SHP77 (cell line): Measurements from ENCODE around the gene MROH2A.

Source experiments
- DNase-seq, 2 experiments: peaks; one replicate each; lab custom pipeline; 2025; lab: John Stamatoyannopoulos, UW

The MROH2A gene

GRCh38 chr2:233835230-233836186 is 57.4 kb downstream of the MROH2A start:
- DNase-seq, result no peak

- no peak for DNase-seq
Measured at GRCh38 chr2:233836359-233836758, 58.2 kb downstream of the MROH2A start.

- no peak for DNase-seq
Measured at GRCh38 chr2:233837694-233838229, 59.6 kb downstream of the MROH2A start.

DNA sequence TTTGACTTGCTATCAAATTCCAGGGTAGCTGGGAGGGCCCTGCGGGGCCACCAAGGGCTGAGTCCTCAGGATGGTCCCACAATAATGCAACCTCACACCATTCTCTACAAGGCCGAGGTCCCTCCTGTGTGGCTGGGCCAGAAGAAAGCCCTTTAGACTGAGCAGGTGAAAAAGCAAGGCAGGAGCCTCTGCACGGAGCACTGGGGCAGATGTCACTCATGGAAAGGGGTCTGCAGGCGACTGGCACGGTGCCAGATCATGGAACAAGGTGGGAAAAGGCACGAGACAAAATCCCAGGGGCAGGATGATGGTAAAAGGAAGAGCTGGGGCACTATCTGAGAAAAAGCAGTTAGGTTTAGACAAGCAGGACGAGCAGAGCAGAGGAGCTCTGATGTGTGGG is 60.1 kb downstream of the MROH2A start:
- no peak for DNase-seq

DNA sequence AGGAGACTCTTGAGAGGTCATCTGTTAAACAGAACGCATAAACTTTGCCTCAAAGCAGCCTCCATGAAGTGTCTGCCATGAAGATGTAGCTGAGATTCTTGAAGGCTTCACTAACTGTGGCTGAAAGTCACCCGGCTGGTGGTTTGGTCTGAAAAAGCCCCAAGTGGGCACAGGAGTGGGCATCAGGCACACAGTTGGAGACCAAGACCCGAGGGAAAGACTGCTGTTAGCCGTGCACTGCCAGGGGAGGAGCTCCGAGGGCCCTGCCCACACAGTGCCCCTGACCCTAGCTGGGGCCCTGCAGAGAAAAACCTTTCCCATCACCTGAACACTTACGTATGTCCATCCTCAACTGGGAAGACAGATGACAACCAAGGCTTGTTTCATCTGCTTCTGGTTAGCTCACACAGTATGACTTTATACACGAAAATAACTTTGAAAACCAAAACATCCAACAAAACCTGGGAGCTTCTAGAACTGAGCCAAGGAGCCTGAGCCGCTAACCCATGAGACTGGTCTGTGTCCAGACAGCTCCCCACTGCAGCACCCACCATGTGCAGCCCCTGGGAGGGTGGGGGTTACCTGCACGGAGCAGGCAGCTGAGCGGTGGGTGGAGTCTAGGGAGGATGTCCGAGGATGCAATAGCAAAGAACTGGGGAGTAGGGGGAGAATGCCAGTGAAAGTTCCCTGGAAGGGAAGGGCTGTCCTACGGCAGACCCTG is 60.8 kb downstream of the MROH2A start:
- no peak for DNase-seq

GRCh38 chr2:233839447-233839820 is 61.3 kb downstream of the MROH2A start:
- DNase-seq, result no peak

DNA sequence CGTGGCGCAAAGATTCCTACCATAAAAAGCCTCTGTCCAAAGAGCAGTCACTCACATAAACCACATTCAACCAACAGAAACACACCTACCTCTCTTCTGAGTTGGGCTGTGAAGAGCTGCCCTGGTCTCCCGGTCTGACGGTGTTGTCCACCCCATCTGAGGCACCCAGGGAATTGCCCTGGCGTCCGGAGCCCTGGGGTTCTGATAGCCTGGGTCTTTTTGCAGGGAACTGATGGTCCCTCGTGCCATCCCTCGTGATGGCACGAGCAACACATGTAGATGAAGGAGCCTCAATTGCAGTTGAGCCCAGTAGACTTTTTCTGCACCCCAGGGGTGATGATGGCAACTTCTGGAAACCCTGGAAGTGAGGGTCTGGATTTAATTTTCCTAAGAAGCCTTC is 62.4 kb downstream of the MROH2A start:
- no peak for DNase-seq

DNA sequence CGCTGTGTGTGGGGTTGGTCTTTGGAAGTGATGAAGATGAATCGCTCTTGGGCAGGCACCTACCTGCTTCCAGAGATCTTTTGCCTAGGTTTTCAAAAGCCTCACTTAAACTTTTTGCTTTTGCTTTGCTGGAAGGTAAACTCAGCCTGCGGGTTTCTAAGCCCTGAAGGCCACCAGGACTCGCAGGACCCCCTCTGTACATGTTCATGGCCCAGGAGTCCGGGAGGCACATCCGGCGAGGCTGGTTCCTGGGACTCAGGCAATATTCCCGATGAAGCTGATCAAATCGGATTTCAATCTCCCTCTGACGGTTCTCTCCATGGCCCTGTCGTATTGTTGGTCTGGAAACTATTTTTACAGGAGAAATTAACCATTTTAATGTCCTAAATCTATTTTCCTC is 63.1 kb downstream of the MROH2A start:
- DNase-seq, result no peak

DNA sequence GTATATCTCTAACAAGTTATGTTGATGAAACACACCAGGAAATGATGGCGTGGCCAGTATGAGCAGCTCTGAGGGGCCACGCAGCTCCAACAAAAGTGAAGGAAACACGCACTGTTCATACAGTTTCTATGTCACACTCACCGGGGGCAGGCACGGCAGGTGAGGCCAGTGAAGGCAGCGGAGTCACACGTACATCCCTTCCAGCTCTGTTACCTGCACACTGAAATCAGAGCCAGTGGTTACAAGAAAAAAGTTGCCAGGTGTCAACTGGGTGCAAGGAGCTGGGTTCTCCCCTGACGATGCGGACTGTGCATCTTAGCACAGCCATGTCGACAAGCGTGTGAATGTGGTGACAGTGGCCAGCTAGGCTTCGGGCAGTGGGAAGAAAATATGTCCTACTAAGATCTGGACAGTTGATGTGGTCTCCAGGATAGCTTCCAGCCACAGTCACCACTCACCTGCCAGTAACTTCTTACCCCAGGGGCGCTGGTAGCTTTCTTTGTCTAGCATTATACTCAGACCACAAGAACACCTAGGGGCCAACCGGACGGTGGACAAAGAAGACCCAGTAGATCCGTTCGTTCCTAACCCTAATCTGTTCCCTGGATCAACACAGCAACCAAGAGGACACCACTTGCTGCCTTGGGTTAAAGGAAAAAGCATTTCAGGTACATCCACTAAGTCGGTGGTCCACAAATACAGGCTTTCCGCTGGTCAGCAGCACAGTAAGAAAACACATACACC is 66.1 kb downstream of the MROH2A start:
- DNase-seq, result no peak

DNA sequence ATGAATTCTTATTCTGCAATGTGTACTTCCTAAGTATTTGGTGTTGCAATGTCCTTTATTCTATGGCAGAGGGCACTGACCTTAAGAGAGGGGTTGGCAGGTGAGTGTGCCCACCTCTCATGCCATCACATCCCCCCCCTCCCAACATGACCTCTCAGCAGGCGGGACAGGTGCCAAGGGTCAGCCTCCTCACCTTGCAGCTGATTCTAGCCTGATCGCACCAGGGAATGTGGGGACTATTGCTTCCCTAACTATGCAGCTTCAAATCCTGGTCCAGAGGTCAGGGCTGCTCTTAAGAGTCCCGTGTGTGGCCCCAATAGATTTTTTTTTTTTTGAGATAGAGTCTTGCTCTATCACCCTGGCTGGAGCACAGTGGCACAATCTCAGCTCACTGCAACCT is 66.7 kb downstream of the MROH2A start:
- no peak for DNase-seq

DNA sequence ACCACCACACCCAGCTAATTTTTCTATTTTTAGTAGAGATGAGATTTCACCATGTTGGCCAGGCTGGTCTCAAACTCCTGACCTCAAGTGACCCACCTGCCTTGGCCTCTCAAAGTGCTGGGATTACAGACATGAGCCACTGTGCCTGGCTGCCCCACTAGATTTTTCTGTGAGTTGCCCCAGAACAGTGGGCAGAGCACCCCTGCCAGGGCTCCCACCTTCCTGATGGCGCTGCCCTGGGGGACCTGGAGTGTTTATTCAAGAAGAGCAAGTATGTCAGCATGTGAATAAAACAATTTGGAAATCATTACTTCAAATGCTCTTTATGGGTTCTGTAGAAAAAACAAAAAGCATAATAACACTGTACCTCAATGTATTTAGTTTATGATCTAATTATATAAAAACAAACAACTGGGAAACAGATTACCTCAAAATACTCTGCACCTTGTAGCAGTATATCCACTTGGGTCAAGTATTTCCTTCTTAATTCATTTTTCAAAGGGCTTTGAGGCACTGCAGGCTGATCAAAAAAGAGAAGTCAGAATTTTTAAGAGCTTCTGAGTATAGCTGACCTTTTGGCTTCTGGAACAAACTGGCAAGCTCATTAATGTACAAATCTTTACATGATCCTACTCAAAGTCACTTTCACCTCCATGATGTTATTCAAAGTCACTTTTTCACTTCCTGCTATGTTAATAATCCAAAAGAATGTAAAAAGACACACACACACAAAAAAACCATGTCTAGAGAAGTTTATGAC is 67.4 kb downstream of the MROH2A start:
- DNase-seq, result no peak

DNA sequence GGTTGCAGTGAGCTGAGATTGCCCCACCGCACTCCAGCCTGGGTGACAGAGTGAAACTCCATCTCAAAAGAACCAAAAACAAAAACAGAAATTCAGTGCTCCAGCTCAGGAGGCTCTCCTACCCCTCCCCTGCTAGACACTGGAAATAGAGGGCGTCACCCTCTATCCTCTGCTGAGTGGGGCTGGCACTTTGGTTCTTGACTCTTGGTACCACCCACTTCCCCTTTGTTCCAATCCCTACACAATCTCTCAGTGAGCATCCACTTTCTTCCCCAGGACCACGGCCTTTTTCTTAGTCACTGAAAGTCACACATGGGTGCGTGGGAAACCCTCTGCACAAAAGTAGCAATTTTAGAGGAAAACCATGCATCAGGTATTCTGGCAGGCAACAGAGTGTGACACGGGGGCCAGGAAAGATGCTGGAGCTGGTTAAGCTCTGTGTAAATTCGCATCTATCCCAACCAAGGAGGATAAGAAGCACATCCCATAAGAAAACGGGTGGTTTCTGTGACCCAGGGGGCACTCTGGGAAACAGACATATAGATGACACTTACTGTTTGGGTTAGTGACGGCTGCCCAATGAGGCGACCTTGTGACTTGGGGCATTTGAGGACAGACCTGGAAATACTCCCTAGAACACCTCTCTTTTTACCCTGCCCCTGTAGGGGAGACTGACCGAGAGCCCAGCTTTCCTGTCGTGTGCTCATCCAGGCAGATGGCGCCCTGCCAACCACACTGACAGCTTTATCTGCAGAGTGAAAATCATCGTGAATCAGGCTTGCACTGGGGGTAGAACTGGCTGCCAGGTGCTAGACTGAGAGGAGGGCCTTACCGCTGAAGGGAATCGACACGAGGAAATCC is 68.5 kb downstream of the MROH2A start:
- DNase-seq, result no peak

- no peak for DNase-seq
Measured at GRCh38 chr2:233847248-233847898, 69.2 kb downstream of the MROH2A start.

GRCh38 chr2:233848276-233848675 is 70.1 kb downstream of the MROH2A start:
- DNase-seq, result no peak

- DNase-seq, result no peak
Measured at GRCh38 chr2:233849607-233850271, 71.6 kb downstream of the MROH2A start.

DNA sequence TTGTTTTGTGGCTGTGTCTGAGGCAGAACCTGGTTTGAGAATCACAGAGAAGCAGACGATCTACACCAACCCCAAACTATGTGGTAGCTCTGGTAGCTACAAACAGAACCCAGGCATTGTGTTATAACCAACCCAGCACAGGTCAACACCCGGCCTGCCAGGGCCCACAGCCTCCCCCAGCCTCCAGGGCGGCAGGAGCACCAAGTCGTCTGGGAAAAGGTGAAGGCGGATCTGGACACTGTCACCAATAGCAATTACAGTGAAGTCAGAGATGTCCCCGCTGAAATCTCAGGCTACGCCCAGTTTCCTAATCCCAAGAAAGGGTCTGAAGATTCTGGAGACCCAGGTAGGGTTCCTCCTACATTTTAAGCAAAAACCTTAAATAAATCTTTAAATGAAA is 72.6 kb downstream of the MROH2A start:
- DNase-seq, result no peak

GRCh38 chr2:233851169-233851568 is 73.0 kb downstream of the MROH2A start:
- no peak for DNase-seq

DNA sequence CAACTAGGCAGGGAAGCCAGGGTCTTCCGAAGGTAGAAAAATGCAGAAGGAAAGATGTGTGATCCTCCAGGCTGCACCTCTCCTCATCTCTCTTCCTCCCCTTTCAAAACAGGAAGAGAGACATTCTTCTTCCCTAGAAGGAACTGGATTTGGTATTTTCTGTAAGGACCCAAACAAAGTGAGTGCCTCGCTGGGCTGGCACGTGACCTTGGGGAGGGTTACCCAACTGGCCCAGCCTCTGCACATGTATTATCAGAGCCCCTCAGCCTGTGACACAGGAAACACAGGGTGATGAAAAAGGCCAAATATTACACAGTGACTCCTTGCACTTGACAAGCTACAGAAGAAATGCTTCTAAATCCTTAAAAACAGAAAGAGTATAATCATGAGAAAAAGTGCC is 73.9 kb downstream of the MROH2A start:
- DNase-seq, result no peak

DNA sequence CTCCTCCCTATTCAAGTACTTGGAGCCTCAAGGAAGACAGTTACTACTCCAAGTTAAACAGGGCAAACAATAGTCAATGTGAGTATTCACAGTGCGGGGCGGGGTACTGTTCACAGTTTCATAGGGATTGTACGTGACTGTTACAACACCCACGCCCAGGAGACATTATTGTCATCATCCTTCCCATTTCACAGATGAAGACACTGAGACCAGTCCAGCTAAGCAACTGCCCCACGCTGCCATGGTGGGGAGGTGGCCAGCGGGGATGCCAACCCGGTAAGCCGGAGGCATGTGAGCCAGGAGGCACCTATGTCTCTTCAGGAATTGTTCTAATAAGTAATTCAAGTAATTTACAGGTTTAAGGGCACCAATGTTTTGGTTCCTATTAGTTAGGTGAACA is 75.2 kb downstream of the MROH2A start:
- DNase-seq, result no peak

DNA sequence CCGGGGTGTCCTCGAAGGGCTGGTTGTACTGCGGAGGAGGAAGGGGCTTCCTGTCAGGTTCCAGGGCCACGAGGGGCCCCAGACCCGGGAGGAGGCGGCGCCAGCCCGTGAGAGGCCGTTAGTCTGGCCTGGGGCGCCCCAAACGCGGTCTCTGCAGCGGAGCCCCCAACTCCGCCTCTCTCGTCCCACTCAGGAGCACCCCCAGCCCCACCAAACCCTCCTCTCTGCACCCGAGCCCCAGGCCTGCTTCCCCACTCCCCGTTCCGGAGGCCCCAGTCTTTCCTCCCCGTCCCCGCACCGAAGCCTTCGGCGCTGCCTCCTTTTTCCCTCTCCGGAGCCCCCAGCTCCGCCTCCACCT is 75.7 kb downstream of the MROH2A start:
- DNase-seq, result no peak
